Measurements from ENCODE around the gene TNK1. TPM values are rescaled to one million over a fixed set of nuclear protein-coding genes. Genes with fewer than 3 reads are reported as not detected.

The TNK1 gene
- total and polyA plus RNA-seq, 11 donors, result 1.4 to 6.2 (median 2.1) TPM

GRCh38 chr17:7352910-7353635 lies 27.8 kb upstream of the TNK1 start:
- no peaks in the 10 kb centered on the region for H3K27me3 ChIP-seq
- H3K4me1 ChIP-seq, result peaks cover 0 to 67% (median 38%) of the 10 kb centered on the region in 12 donors
- no peak for TF ChIP-seq CTCF (IDR thresholded peaks at IDR 0.05)
- TF ChIP-seq POLR2A (IDR thresholded peaks at IDR 0.05), result no peak
- no peaks in the 10 kb centered on the region for H3K9me3 ChIP-seq
- H3K4me3 ChIP-seq, result peak overlapping the region in 11 of 12 donors; percentile 68 to 98 (median 89)
- peak in 2 of 5 donors; percentile 28 to 31 for DNase-seq
- peaks cover 0 to 4% (median 0%) of the 10 kb centered on the region in 9 donors for H3K36me3 ChIP-seq
- intact Hi-C loops (cut with DNase I), result loop anchor here in 9 of 10 donors (2.0 to 10.0 kb wide), 18 partner anchors 42 to 332 kb away; partner anchors contain the start of genes POLR2A (in 4 of the 9), MPDU1 (in 3 of the 9), SENP3 (in 3 of the 9) and SLC35G6 (in 3 of the 9)
- WGBS, 4 donors, result 86 to 89% (median 88%) methylated on average over 22 to 37 of the region's 37 CpGs
- peak overlapping the region in 10 of 12 donors; percentile 95 to 100 (median 98) for H3K27ac ChIP-seq
- no peak for ATAC-seq

GRCh38 chr17:7354262-7354843 lies 26.5 kb upstream of the TNK1 start:
- DNase-seq (no peak), ATAC-seq (no peak)
- Histone ChIP-seq H3K4me1 (peaks cover 0 to 60% (median 35%) of the 10 kb centered on the region in 12 donors), H3K27ac (peak overlapping the region in 3 of 12 donors; percentile 34 to 47 (median 37)), H3K9me3 (no peaks in the 10 kb centered on the region), H3K27me3 (no peaks in the 10 kb centered on the region), H3K4me3 (no peak overlapping the region), H3K36me3 (no peaks in the 10 kb centered on the region)
- 80 to 90% (median 83%) methylated on average over 7 to 9 of the region's 9 CpGs for WGBS, 4 donors
- no peak for TF ChIP-seq POLR2A (IDR thresholded peaks at IDR 0.05)
- TF ChIP-seq CTCF (IDR thresholded peaks at IDR 0.05), result no peak
- intact Hi-C loops (cut with DNase I), result loop anchor here in 9 of 10 donors (2.0 to 10.0 kb wide), 16 partner anchors 48 to 330 kb away; partner anchors contain the start of genes MPDU1 (in 3 of the 9), POLR2A (in 3 of the 9), SENP3 (in 3 of the 9) and SLC35G6 (in 3 of the 9)

GRCh38 chr17:7355053-7355452 lies 25.8 kb upstream of the TNK1 start, which contains the start of gene TMEM95:
Gene TMEM95, plus strand, starts transcription at chr17:7355156. Its CDS starts 49 bp downstream, at chr17:7355205.
- Histone ChIP-seq H3K4me3 (no peak within 1 kb of the TSS), H3K27me3 (no peaks in the 10 kb centered on the region), H3K36me3 (no peaks in the 10 kb centered on the region), H3K4me1 (peaks cover 0 to 53% (median 29%) of the 10 kb centered on the region in 12 donors), H3K9me3 (no peaks in the 10 kb centered on the region), H3K27ac (peak within 1 kb of the TSS in 5 of 12 donors; percentile 11 to 47 (median 37))
- ATAC-seq (peak in 2 of 4 donors; percentile 14 to 28), DNase-seq (peak in 4 of 5 donors; percentile 63 to 79 (median 69))
- intact Hi-C loops (cut with DNase I), result loop anchor here (2.0 to 10.0 kb wide), 13 partner anchors 37 to 330 kb away; partner anchors contain the start of genes FGF11 (in 5 of the 10), TMEM102 (in 5 of the 10), PLSCR3 (in 4 of the 10) and MPDU1 (in 2 of the 10)
- no peak for TF ChIP-seq CTCF (IDR thresholded peaks at IDR 0.05)
- TF ChIP-seq POLR2A (IDR thresholded peaks at IDR 0.05), result no peak
- WGBS, 4 donors, result 20 to 51% (median 44%) methylated on average over 1 to 10 of the region's 10 CpGs
